ENCODE data around the gene GOLGA5. TPM values are rescaled to one million over a fixed set of nuclear protein-coding genes. Genes with fewer than 3 reads are reported as not detected.
"Not testable (repeated sequence)": the region's sequence is repeated elsewhere in the genome, so short reads cannot be mapped to it uniquely, and the experiment has no call there.

Gene GOLGA5, protein sequence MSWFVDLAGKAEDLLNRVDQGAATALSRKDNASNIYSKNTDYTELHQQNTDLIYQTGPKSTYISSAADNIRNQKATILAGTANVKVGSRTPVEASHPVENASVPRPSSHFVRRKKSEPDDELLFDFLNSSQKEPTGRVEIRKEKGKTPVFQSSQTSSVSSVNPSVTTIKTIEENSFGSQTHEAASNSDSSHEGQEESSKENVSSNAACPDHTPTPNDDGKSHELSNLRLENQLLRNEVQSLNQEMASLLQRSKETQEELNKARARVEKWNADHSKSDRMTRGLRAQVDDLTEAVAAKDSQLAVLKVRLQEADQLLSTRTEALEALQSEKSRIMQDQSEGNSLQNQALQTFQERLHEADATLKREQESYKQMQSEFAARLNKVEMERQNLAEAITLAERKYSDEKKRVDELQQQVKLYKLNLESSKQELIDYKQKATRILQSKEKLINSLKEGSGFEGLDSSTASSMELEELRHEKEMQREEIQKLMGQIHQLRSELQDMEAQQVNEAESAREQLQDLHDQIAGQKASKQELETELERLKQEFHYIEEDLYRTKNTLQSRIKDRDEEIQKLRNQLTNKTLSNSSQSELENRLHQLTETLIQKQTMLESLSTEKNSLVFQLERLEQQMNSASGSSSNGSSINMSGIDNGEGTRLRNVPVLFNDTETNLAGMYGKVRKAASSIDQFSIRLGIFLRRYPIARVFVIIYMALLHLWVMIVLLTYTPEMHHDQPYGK
- 28.7 TPM for total RNA-seq

GRCh38 chr14:92793709-92794546 lies at the start of gene GOLGA5:
TSS of gene GOLGA5 (plus strand) at chr14:92794305. CDS start at chr14:92797438, 3,133 bp downstream.
- peak; percentile 97 for DNase-seq

GRCh38 chr14:92747701-92748258 lies 46.3 kb upstream of the GOLGA5 start:
- no peak for DNase-seq

DNA sequence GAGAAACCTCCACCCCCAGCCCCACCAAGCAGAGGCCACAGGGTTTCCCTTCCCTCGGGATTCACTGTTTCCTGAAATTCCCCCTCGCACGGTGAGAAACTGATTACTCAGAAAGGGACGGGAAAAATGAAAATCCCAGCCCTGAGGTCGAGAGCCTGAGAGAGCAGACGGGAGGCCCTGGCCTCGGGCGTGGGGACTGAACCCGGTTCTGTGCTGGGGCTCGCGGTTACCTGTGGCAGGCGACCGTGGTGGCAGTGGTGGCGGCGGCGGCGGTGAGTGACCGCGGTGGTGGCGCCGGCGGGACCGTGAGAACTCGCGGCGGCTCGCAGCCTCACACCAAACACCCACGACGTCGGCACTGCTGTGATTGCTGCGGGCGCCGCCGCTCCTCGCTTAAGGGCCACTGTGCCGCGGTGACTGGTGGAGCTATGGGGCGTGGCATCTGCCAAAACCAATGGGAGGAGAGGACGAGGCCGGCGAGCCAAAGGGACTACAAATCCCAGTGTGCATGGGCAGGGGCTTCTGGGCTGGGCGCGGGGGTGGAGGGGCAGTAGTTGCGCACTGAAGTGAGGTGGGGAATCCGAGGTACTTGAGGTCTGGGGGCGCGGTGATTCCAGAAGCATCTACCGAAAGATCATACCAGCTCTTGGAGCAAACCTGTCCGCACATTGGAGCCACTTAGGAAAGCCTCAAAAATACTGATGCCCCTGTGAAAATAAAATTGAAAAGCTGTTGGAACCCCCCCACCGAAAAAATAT lies 45.7 kb upstream of the GOLGA5 start, which contains the start of gene LGMN:
TSS of gene LGMN (minus strand) at position 369 of the 758 bp plus-strand sequence. CDS start 15,841 bp downstream, outside the sequence.
- DNase-seq = peak; percentile 98

GRCh38 chr14:92750222-92750728 lies 43.8 kb upstream of the GOLGA5 start:
- not testable (repeated sequence) for DNase-seq

DNA sequence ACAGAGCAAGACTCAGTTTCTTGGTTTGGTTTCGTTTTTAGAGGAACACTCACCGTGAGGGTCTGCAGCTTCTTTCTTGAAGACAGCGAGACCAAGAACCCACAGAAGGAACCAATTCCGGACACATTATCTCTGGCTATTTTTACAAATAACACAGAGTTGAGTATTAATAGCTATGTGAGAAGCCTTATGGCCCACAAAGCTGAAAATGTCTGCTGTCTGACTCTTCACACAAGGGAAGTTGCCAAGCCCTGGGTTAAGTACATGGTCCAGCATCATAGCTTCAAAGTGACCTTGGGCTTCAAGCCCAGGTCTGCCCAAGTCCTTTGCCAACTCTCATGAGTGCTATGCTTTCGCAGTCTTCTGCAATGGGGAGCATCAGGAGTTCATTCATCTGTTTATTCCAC lies 43.1 kb upstream of the GOLGA5 start:
- no peak for DNase-seq

GRCh38 chr14:92751819-92752218 lies 42.3 kb upstream of the GOLGA5 start:
- no peak for DNase-seq

DNA sequence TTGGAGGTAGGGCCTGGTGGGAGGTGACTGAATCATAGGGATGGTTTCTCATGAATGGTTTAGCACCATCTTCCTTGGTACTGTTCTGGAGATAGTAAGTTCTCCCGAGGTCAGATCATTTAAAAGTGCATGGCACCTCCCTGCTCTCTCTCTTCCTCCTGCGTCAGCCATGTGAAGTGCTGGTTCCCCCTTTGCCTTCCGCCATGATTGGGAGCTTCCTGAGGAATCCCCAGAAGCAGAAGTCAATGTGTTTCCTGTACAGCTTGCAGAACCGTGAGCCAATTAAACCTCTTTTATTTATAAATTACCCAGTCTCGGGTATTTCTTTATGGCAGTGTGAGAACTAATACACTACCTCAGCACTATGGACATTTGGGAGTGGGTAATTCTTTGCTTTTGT lies 40.9 kb upstream of the GOLGA5 start:
- no peak for DNase-seq

DNA sequence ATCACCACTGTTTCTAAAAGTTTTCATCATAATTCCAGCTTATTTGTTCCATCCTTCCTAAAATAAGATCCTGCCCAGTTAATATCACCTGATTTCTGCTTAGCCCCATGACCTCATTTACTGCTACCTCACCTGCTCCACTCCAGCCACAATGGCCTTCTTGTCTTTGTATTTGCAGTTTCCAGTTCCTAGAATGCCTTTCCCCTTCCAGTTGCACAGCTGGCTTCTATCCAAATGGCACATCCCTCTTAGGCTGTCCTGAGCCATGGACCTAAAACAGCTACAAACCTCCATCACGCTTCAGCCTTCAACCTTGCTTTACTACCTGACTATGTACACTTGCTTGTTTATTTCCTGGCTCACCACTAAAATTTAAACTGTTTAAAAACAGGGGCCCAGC lies 39.1 kb upstream of the GOLGA5 start:
- DNase-seq = no peak

DNA sequence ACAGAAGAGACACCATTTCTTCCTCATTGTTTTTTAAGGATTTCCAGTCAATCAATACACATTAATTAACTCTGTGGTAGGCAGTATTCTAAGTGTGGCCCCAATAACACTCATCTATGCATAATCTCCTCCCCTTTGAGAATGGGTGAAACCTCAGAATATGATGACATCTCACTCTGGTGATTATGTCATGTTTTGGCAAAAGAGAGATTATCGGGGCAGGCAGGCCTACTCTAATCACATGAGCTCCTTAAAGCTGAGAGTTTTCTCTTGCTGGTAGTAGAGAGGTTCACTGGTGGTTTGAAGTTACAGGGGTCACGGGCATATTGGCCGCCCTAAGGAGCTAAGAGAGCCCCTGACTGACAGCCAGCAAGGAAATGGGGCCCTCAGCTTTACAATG lies 38.6 kb upstream of the GOLGA5 start:
- no peak for DNase-seq

GRCh38 chr14:92756446-92756845 lies 37.7 kb upstream of the GOLGA5 start:
- DNase-seq = no peak

DNA sequence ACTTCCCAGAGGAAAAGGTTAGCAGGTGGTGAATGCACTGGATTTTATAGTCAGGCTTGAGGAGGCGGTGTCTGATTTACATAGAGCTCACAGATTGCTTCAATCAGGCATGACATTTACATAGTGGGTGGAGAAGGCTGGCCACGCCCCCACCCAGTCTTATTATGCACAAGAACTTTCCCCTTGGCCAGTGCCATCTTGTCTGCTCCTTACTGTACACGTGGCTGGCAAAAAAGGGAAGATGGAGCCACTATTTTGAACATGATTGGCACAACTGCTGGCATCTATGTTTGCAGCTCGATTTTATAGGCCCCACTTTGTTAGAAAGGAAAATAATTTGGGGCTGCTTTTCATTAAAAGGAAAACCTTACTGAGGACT lies 34.8 kb upstream of the GOLGA5 start:
- no peak for DNase-seq

- no peak for DNase-seq
Observed at GRCh38 chr14:92759679-92760523, 34.2 kb upstream of the GOLGA5 start.

- DNase-seq = no peak
Observed at GRCh38 chr14:92760524-92760805, 33.6 kb upstream of the GOLGA5 start.

GRCh38 chr14:92763666-92764631 lies 30.2 kb upstream of the GOLGA5 start:
- not testable (repeated sequence) for DNase-seq

GRCh38 chr14:92768236-92768635 lies 25.9 kb upstream of the GOLGA5 start:
- DNase-seq = not testable (repeated sequence)

- DNase-seq = no peak
Observed at GRCh38 chr14:92768795-92769194, 25.3 kb upstream of the GOLGA5 start.

GRCh38 chr14:92770484-92770883 lies 23.6 kb upstream of the GOLGA5 start:
- DNase-seq = no peak

GRCh38 chr14:92774572-92774971 lies 19.5 kb upstream of the GOLGA5 start:
- no peak for DNase-seq

DNA sequence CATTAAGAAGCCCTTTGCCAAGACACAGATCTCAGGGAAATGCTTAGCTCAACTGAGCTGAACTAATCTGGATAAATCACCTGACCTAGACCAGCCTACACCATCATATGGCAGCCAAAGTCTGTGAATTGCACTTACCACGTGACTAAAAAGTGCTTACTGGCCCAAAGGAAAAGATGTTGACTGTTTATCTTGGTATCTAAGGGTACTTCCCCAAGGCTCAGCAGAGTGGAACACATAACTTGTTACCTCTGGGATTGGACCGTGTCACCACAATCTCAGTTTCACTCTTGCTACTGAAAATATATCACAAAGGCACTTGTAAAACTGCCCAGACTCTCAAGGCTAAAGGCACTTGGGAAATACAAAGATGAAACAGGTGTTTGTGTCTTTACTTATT lies 18.8 kb upstream of the GOLGA5 start:
- DNase-seq = not testable (repeated sequence)
